Stimulated activated CD4-positive, alpha-beta T cell treated with anti-CD3 and anti-CD28 coated beads, Interleukin-12 subunit alpha, Interleukin-12 subunit beta, amount 100 ng/mL, for 4 hours (primary cell): ENCODE results near the gene HARBI1.

Source experiments
- DNase-seq: peaks from one replicate; pipeline ENCODE4 v3.0.0-alpha.2; 2020

HARBI1 gene

DNA sequence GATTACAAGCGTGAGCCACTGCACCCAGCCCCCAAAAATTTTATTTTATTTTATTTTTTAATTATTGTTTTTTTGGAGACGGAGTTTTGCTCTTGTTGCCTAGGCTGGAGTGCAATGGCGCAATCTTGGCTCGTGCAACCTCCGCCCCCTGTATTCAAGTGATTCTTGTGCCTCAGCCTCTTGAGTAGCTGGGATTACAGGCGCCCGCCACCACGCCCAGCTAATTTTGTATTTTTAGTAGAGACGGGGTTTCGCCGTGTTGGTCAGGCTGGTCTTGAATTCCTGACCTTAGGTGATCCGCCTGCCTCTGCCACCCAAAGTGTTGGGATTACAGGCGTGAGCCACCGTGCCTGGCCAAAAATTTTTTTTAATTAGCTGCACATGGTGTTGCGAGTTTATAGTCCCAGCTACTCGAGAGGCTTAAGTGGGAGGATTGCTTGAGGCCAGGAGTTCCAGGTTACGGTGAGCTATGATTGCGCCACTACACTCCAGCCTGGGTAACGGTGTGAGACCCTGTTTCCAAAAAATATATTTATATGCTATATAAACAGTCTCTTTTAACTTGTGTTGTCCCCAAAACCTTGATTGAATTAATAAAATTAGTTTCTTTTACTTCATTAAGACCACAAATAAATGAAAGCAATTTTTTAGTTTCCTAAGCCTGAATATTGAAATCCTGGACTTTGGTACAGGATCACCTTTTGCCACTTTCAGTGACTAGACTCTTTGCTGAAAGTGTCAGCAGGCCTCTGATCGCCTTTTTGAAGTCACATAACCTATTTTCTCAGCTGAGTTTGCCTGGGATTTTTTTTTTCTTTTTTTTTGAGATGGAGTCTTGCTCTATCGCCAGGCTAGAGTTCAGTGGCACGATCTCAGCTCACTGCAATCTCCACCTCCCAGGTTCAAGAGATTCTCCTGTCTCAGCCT is 16.5 kb upstream of the HARBI1 start:
- no peak for DNase-seq

DNA sequence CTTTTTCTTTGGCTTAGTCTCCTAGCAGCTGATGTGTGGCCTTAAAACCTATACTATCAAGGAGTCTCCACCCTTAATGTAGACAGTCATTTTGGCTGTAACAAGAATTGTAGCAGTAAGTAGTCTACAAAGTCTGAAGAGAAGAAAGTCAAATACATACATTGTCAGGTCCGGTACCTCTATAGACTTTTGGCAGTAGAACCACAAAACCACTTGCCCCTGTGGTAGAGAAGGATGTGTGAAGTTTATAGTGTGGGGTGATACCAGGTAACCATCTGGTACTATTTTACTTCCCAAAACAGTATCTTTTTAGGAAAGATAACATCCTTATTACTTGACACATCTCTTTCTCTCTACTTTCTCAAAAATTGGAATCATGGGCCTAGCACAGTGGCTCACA is 15.5 kb upstream of the HARBI1 start:
- no peak for DNase-seq

DNA sequence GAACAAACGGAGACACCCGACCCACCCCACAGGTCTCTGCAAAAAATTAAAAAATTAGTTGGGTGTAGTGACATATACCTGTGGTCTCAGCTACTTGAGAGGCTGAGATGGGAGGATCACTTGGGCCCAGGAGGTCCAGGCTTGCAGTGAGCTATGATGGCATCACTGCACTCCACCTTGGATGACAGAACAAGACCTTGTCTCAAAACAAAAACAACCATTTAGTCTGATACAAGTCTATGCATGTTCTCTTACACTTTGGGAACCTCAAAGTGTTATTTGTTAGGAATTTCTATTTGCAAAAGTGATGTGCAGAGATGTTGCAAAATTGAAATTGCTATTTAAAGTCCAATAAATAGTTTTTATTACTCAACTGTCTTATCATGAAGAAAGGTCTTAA is 14.6 kb upstream of the HARBI1 start:
- no peak for DNase-seq

DNA sequence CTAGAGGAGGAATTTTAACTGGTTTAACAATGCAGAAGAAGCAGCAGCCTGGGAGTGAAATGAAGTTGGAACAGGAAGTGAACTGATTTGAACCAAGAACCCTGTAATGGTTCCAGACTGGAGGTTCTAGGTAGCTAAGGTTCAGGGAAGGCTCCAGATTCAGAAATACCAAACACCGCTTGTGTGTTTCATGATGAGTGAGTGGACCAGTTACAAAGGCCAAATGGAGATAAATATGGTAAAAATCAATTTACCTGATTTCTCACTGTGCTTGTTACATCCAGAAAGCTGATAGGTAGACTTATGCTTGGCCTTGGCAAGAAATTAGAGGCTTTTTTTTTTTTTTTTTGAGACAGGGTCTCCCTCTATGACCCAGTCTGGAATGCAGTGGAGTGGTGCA is 13.2 kb upstream of the HARBI1 start:
- no peak for DNase-seq

DNA sequence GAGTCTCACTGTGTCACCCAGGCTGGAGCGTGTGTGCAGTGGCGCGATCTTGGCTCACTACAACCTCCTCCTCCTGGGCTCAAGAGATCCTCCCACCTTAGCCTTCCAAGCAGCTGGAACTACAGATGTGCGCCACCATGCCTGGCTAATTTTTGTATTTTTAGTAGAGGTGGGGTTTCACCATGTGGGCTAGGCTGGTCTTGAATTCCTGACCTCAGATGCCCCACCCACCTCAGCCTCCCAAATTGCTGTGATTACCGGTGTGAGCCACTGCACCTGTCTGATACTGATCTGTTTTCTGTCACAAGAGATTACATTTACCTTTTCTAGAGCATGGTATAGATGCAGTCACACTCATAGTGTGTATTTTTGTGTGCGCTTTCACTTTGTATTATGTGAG is 11.9 kb upstream of the HARBI1 start:
- no peak for DNase-seq

DNA sequence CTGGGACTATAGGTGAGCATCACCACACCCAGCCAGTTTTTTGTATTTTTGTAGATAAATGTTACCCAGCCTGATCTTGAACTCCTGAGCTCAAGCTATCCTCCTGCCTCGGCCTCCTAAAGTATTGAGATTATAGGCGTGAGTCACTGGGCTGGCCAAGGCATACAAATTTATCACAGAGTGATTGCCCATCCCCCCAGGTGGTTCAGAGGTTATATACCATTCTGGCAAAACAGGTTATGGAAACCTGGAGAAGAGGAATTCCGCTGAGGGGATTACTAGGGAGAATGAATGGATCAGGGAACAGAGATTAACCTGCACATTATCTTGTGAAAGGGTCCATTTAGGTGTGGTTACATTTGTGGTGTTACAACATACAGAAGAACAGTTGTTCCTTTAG is 8.4 kb upstream of the HARBI1 start:
- no peak for DNase-seq

DNA sequence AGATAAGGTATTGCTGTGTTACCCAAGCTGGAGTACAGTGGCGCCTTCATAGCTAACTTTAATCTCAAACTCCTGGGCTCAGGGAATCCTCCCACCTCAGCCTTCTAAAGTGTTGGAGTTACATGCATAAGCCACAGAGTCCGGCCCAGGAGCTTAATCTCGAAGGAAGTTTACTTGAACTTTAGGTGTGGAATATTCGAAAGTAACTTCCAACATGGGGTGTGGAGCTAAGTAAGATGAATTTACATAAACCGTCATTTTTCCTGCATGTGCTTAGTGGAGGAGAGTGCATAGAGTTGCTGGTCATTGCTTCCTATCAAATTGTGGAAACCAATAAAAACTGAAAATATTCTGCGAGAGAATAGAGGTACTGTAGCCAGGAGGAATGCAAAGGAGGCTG is 1.8 kb upstream of the HARBI1 start:
- DNase-seq = no peak

DNA sequence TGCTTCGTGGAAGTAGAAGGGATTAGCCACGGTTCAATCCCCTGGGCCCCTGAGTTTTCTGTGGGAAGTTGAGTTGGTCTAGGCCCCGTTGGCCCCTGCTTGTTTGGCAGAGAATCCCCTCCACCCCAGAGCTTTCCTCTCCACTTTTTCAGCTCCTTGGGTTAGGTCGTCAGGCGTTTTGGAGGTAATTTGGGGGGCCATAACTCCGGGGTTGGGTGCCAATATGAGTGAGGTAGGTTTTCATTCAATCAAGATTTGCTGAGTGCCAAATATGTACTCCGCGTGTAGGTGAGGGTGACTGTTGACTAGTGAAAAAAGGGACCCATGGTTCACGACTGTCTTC is 916 bp upstream of the HARBI1 start:
- DNase-seq = no peak

DNA sequence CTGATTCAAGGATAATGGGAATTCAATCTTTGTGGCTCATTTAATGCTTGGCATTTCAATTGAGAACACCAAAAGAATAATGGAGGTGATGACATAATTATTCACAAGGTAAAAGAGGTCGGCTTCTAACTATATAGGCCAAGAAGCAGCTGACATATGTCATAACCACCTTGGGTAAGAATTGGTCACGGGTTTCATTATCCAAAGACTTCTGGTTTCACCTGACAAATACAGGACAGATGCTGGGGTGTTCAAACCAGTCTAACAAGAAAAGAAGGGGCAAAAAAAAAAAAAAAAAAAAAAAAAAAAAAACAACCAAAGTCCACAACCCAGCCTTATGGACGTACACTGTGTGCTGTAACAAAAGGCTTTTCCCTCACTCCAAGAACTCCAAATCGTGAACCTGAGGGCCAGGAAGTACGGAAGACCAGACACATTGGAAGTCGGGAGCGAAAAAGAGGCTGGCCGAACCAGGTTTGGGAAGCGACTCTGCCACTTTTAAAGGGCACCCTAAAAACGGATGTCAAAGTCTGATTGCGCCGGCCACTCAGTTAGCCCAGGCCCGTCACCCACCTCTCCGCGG is 385 bp downstream of the HARBI1 start:
- no peak for DNase-seq

DNA sequence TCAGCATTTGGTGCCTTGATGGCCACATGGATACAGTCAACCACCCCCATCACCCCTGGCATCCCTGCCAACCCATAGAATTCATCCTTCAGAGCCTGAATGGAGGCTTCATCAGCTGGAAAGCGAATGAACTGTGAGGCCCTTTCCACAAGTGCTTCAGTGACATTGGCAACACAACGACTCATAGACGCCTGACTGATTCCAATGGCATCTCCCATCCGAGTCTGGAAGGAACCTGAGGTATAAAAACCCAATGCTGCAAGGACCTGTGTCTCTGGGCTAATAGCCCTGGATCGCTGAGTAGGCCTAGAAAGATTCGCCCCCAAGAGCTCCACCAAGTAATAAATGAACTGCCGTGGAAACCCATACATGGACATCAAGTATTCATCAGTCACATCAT is 1.3 kb downstream of the HARBI1 start:
- no peak for DNase-seq

DNA sequence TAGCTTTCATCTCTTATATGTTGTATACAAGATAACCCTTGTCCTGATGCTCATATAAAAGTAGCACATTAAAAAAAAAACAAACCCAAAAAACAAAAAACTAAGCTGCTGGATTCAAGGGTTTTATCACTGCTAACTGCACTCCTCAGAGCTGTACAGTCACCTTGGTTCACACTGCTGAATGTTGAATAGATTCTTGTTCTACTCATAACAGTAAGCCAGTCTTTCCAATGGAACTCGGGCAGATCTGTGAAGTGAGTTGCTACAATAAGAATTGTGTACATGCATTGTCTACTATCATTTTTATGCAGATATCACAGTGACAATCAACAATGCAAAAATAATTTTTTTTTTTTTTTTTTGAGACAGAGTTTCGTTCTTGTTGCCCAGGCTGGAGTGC is 4.7 kb downstream of the HARBI1 start:
- no peak for DNase-seq

DNA sequence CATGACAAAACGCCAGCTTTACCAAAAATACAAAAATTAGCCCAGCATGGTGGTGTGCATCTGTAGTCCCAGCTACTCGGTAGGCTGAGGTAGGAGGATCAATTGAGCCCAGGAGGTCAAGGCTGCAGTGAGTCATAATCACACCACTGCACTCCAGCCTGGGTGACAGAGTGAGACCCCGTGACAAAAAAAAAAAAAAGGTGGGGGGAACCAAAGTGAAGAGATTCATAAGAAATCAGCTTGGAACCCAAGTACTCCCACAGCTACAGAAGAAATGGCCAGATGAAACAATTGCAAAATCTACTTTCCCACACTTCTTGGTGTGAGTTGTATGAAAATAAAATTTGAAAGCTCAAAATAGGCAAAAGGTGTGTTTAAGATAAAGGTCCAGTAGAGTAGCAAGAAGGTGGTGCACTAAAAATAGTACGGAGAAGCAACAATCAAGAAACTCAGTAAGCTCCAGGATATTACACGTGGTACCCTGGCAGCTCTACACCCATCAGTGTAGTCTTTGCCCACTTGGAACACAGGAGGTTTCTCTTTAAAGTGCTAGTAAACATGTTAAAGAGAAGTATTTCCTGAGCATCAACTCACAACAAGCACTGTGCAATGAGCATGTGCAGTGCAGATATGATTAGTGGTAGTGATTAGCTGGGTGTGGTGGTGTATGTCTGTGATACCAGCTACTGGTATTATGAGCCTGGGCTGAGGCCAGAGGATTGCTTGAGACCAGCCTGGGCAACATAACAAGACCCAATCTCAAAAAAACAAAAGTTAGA is 5.3 kb downstream of the HARBI1 start:
- DNase-seq = no peak

DNA sequence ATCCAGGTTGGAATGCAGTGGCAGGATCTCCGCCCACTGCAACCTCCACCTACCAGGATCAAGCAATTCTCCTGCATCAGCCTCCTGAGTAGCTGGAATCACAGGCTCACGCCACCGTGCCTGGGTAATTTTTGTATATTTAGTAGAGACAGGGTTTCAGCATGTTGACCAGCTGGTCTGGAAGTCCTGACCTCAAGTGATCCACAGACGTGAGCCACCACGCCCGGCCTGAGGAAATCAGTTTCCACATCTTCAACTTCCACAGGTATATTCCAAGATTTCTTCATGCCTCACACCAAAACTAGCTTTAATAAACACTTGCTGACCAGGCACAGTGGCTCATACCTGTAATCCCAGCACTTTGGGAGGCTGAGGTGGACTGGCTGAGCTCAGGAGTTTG is 7.6 kb downstream of the HARBI1 start:
- DNase-seq = no peak

DNA sequence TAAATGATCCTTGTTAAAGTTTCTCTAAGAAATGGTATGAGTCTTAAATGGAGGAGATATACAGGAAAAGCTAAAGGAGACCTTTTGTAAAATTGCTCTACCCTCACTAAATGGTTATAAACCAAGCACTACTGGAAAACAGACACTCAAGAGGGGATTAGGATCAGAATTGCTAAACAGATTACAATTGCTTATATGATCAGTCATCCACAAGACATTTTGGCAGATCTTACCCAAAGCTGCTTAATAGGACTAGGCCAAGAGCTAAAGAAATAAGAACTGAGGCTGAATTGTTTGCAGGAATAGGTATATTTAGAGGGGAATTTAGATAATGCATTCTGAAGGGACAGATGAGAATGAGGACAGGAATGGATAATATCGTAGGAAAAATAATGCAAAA is 9.5 kb downstream of the HARBI1 start:
- no peak for DNase-seq

DNA sequence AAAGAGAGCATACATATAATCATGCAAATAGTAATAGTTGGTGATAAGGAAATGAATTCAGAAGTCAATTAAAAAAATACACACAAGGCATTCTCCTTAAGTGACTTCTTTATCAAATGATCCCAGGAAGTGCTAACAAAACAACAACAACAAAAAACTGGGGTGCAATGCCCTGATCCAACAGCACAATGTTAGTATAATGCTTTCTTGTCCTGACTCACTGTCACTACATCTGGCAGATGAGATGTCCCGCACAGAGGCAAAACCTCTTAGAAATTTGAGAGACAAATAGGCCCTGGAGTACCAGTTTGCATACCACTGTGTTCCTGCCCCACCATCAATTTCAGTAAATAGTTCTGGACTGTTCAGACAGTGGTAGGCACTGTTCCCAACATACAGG is 12.2 kb downstream of the HARBI1 start:
- no peak for DNase-seq

DNA sequence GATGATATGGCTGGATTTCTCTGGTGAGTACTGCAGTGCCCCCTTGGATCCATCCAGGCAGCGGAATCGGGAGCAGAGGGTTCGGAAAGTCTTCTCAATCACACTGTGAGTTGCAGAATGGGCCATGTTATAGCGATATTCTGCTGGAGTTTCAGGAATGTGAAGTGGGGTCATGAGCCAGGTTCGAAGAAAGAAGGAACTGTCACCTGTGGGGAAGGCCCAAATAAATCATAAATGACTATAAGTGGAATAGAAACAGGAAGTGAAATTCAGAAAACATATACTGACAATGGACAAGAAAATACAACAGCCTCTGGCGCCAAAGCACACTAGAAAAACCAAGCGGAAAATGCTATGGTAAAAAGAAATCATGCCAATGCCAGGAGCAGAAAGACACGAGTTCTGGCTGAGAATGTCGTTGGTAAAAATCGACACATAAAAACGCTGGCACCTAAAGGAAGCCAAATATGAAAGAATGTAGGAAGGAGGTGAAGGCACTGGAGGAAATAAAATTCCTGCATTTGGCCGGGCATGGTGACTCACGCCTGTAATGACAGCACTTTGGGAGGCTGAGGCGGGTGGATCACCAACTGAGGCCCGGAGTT is 13.2 kb downstream of the HARBI1 start:
- no peak for DNase-seq

DNA sequence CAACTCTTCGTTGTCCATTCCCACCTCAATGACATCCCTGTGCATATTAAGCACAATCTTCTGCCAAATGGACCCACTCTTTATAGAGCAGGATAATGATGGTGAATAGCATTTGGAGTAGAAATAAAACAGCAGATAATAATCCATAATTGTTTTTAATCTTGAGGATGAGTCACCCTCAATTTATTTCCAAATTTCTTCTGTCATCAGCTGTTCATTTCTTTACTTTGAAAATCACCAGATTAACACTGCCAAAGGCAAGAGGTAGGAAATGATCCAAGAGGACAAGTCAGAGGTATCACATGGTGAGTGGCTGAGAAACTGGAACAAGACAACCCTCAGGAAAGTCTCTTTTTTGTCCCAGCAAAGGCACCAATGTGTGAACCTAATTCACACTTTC is 15.9 kb downstream of the HARBI1 start:
- DNase-seq = no peak

DNA sequence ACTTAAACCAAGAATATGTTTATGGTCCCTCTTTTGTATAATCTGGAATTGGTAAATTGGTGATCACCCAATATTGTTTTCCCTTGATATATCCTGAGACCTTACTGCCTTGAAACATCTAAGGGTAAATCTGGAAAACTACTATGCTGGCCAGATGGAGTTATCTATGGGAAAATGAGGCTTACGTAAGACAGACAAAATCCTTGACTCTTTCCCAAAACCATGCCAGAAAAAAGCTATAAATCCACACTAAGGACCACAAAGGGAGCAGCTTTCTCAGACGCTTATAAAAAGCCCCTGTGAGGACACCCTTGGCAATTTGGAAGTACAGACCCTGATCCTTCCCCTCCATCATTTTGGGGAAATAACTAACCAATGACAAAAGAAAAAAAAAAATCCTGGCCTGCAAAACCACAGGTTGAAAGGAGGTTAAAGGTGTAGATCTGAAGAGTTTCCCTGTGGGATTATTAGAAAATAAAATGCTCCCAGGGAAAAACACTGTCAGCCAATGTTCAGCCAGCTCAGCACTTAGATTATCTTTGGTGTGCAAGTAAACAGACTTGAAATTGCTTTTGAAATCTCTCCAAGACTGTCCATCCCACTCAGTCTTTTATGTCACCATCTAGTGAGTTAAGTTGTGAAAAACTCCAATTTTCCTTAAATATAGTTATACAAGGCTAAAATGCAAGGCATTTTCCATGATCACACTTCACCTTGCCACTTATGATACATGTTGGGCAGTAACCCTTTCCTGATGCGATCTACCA is 16.6 kb downstream of the HARBI1 start:
- no peak for DNase-seq

DNA sequence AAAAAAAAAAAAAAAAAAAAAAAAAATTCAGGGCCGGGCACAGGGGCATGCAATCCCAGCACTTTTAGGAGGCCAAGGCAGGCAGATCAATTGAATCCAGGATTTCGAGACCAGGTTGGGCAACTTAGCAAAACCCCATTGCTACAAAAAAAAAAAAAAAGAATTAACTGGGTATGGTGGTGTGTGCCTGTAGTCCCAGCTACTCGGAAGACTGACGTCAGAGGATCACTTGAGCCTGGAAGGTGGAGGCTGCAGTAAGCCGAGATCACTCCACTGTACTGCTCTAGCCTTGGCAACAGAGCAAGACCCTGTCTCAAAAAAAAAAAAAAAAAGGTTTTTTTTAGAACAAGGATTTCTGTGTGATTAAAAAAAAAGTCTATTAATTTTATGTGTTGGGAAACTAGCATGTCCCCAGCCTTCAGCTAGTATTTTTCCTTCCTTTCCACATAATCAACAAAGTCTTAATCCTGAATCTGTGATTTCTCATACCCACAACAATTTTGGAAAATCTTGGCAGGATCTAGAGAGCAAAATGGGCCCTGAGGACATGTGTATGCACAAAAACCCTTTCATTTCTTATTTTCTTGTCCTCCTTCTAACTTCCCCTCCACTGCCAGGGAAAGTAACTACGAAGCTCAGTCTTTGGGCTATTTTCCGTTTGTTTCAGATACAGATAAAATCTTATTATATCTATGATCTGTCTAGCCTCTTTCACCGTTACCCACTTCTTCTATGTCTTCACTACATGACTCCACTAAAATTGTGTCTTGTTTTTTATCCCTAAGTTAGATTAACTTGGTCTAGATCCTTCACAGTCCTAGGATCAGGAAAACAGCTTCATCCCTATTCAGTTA is 17.5 kb downstream of the HARBI1 start:
- no peak for DNase-seq

DNA sequence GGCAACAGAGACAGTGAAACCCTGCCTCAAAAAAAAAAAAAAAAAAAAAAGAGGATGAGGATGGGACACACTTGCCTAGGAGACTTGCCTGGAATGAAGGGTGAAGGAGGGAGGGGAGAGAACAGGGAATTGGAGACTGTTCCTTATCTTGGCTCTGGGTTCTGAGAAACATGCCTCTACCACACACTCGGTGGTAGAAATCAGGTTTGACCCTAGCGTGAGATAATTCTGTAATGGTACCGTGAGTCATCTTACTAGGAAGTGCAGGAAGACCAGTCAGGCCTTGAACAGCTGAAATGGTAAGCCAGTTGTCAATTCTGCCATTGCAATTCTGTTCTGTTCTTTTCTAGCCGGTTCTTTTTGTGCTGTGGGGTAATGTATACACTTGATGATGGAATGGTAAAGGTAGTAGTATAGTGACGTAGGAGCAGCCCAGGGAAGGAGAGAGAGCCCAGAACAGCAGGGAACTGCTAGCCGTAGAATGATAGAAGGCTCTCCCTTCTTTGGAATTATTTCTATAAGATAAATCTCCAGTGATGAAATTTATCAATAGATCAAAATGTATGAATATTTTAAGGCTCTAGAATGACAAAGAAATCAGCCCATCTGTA is 19.3 kb downstream of the HARBI1 start:
- no peak for DNase-seq

DNA sequence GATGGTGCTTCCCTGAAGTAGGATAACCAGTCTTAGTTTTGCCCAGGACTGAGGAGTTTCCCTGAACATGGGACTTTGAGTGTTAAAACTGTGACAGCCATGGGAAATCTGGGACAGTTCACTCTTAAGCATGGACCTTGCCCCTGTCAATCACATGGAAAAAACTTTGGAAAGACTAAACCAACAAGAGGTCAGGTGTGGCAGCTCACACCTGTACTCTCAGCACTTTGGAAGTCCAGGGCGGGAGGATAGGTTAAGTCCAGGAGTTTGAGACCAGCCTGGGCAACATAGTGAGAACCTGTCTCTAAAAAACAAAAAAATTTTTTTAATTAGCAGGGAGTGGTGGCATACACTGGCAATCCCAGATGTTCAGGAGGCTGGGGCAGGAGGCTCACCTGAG is 19.9 kb downstream of the HARBI1 start:
- no peak for DNase-seq
